BJ (cell line): ENCODE measurements around the gene CYP2U1. TPM values are rescaled to one million over a fixed set of nuclear protein-coding genes. Genes with fewer than 3 reads are reported as not detected.

ENCODE experiments used
- CTCF ChIA-PET: fragments of 350-600 bp; formaldehyde crosslinking; extraction: SDS; loops from one replicate; lab custom pipeline; 2021; ENCODE audit warnings: antibody characterized with exemption, inconsistent platforms; lab: Yijun Ruan, JAX
- POLR2A ChIA-PET: fragments of 300-600 bp; sonication (Branson Sonifier 250); formaldehyde crosslinking; extraction: SDS; loops from one replicate; lab custom pipeline; 2021; ENCODE audit warnings: antibody characterized with exemption; lab: Charles Lee
- DNase-seq: peaks from one replicate; pipeline ENCODE4 v3.0.0-alpha.2; 2011; ENCODE audit warnings: low read depth
- H3K27me3 ChIP-seq: 2 replicates; pipeline ENCODE4 v1.6.0; 2011; ENCODE audit warnings: low read length; ENCODE audit not compliant: control insufficient read depth, insufficient read depth
- H3K36me3 ChIP-seq: 2 replicates; pipeline ENCODE4 v1.5.1; 2011; ENCODE audit warnings: low read length; ENCODE audit not compliant: control insufficient read depth, insufficient read depth
- H3K4me3 ChIP-seq: 2 replicates; pipeline ENCODE4 v1.5.1; 2011; ENCODE audit warnings: low read depth, mild to moderate bottlenecking, control low read depth, low read length
- CTCF ChIP-seq: IDR thresholded peaks from 2 replicates; pipeline ENCODE4 v1.5.1; 2011; ENCODE audit warnings: low read depth, mild to moderate bottlenecking, control low read depth, inconsistent platforms, low read length, moderate library complexity; ENCODE audit not compliant: insufficient read depth
- polyA plus RNA-seq: library from polyadenylated mRNA; depleted of rRNA; stranded (reverse); fragments of >200 nt; gene quantifications from 2 replicates; pipeline ENCODE4 v1.2.3, GENCODE V29; 2011

The CYP2U1 gene
- polyA plus RNA-seq, 1 experiment, result 7.6 TPM

- H3K36me3 ChIP-seq, result no peaks in the 10 kb centered on the region
- TF ChIP-seq CTCF, result no peak
- POLR2A ChIA-PET, result no interaction called here
- DNase-seq, result no peak
- no peak overlapping the region for H3K4me3 ChIP-seq
- CTCF ChIA-PET, result no interaction called here
- H3K27me3 ChIP-seq, result no peaks in the 10 kb centered on the region
Measured at GRCh38 chr4:107937040-107937439, 5.7 kb downstream of the CYP2U1 start.

GRCh38 chr4:107939307-107939706 is 8.0 kb downstream of the CYP2U1 start:
- no peak for DNase-seq
- ChIA-PET POLR2A (no interaction called here), CTCF (interaction anchor here (0.6 kb wide), 1 partner anchor 101 kb away, joined by 4 read pairs; no protein-coding TSS in a partner anchor)
- Histone ChIP-seq H3K4me3 (no peak overlapping the region), H3K27me3 (no peaks in the 10 kb centered on the region), H3K36me3 (no peaks in the 10 kb centered on the region)
- no peak for TF ChIP-seq CTCF

- CTCF ChIA-PET, result no interaction called here
- no peak for TF ChIP-seq CTCF
- Histone ChIP-seq H3K36me3 (no peaks in the 10 kb centered on the region), H3K27me3 (no peaks in the 10 kb centered on the region), H3K4me3 (no peak overlapping the region)
- DNase-seq, result no peak
- POLR2A ChIA-PET, result no interaction called here
Measured at GRCh38 chr4:107945809-107946208, 14.5 kb downstream of the CYP2U1 start.

GRCh38 chr4:107950746-107951540 is 19.6 kb downstream of the CYP2U1 start:
- POLR2A ChIA-PET, result no interaction called here
- DNase-seq, result no peak
- H3K27me3 ChIP-seq, result no peaks in the 10 kb centered on the region
- H3K4me3 ChIP-seq, result no peak overlapping the region
- CTCF ChIA-PET, result no interaction called here
- TF ChIP-seq CTCF, result no peak
- H3K36me3 ChIP-seq, result no peaks in the 10 kb centered on the region; the same call in 1 of the 2 replicates

GRCh38 chr4:107951551-107951950 is 20.2 kb downstream of the CYP2U1 start:
- peak; percentile 36 for DNase-seq
- H3K4me3 ChIP-seq, result no peak overlapping the region
- TF ChIP-seq CTCF, result no peak
- ChIA-PET POLR2A (no interaction called here), CTCF (interaction anchor here (0.6 kb wide), 1 partner anchor 19 kb away, joined by 3 read pairs; no protein-coding TSS in a partner anchor)
- H3K27me3 ChIP-seq, result no peaks in the 10 kb centered on the region
- H3K36me3 ChIP-seq, result no peaks in the 10 kb centered on the region; the same call in 1 of the 2 replicates
